Hippocampal formation (tissue), 2 donors: ENCODE data around the gene FAT3.

ENCODE experiments used
- DNase-seq, 2 donors: peaks; one replicate each; lab custom pipeline; 2025; lab: John Stamatoyannopoulos, UW

The FAT3 gene

GRCh38 chr11:92227959-92228935 lies 3.6 kb downstream of the FAT3 start:
- DNase-seq, result no peak

- DNase-seq, result no peak
These were observed 12.2 kb downstream of the FAT3 start for GRCh38 chr11:92236856-92237255.

- DNase-seq, result no peak
These were observed 16.3 kb downstream of the FAT3 start for GRCh38 chr11:92240916-92241315.

- DNase-seq, result peak in 1 of 2 donors; percentile 9
These were observed 21.2 kb downstream of the FAT3 start for GRCh38 chr11:92245700-92246271.

- no peak for DNase-seq
These were observed 22.0 kb downstream of the FAT3 start for GRCh38 chr11:92246630-92247029.

GRCh38 chr11:92249156-92249753 lies 24.6 kb downstream of the FAT3 start:
- DNase-seq, result no peak

- no peak for DNase-seq
These were observed 27.4 kb downstream of the FAT3 start for GRCh38 chr11:92251980-92252379.

- no peak for DNase-seq
These were observed 28.8 kb downstream of the FAT3 start for GRCh38 chr11:92253421-92253820.

GRCh38 chr11:92253945-92254344 lies 29.3 kb downstream of the FAT3 start:
- no peak for DNase-seq

- DNase-seq, result no peak
These were observed 32.9 kb downstream of the FAT3 start for GRCh38 chr11:92257536-92257935.

GRCh38 chr11:92259861-92260260 lies 35.2 kb downstream of the FAT3 start:
- DNase-seq, result no peak

GRCh38 chr11:92264350-92264749 lies 39.7 kb downstream of the FAT3 start:
- no peak for DNase-seq

GRCh38 chr11:92266806-92267205 lies 42.2 kb downstream of the FAT3 start:
- no peak for DNase-seq

- no peak for DNase-seq
These were observed 42.7 kb downstream of the FAT3 start for GRCh38 chr11:92267278-92267677.

GRCh38 chr11:92267968-92268367 lies 43.4 kb downstream of the FAT3 start:
- DNase-seq, result no peak

GRCh38 chr11:92268546-92268945 lies 43.9 kb downstream of the FAT3 start:
- no peak for DNase-seq

- no peak for DNase-seq
These were observed 44.4 kb downstream of the FAT3 start for GRCh38 chr11:92269021-92269420.

- DNase-seq, result no peak
These were observed 45.2 kb downstream of the FAT3 start for GRCh38 chr11:92269841-92270240.

GRCh38 chr11:92272651-92273050 lies 48.0 kb downstream of the FAT3 start:
- DNase-seq, result no peak
